ENCODE results near the gene SPATA21. TPM values are rescaled to one million over a fixed set of nuclear protein-coding genes. Genes with fewer than 3 reads are reported as not detected.
"Not testable (repeated sequence)": the region's sequence is repeated elsewhere in the genome, so short reads cannot be mapped to it uniquely, and the experiment has no call there.

The SPATA21 gene
- total RNA-seq, 4 donors from 2014 or later: not detected

DNA sequence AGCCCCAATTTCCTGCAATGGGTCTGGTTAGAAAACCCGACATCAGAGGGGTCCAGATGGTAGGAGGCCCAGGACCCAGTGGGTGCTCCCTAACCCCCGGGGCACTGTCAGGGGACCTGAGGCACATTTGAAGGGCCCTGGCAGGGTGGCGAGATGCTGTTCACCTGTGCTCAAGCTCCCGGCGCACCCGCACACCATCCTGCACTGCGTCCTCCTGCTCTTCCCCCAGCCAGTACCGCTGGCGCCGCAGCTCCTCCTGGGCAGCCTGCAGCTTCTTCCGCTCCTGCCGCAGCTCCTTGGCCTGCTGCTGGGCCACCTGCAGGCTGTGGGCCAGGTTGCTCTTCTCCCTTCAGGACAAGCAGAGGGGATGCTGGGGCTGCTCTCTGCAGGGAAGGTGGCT lies 40.9 kb upstream of the SPATA21 start:
- WGBS, 2 donors: 88 to 90% methylated on average over 2 to 11 of the region's 12 CpGs
- intact Hi-C loops (cut with DNase I): no loop called here
- no peak for DNase-seq

DNA sequence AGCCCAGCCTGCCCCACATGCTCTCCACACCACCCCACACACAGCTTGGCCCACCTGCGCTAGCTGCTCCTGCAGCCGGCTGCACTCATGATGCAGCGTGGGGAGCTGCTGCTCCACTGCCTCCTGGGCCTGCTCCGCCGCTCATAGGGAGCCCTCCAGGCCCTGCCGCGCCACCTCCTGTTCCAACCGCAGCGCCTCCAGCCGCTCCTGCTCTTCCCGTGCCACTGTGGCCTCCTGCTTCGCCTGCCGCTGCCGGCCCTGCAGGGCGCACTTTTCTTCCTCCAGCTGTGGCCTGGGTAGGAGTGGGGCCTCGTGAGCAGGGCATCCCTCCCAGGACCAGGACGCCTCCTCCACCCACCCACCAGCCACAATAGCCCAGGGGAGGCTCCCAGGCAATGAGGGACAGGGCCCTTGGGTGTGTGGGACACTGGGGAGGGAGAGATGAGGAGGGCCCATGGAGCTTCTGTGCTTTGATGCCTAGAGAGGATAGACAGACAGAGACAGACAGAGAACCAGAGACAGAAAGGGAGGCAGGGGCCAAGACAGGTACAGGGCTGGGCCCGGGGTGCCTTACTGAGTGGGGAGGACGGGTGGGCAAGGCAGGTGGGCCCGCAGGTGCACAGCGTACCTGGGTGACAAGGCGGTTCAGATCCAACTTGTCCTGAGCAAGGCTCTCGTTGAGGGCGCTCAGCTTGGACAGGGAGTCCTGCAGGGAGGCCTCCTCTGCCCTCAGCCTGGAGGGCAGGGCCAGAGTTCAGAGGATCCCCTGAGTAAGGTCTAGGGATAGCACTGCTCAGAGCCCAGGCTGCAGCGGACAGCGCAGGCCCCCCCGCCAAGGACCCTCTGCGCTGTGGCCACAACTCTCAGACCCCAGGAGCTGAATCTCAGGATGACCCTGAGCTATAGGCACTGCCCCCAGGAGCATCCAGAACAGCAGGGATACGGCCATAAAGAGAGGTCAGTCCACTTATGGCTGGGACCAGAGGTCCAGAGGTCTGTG lies 38.8 kb upstream of the SPATA21 start:
- 97 to 100% methylated on average over 6 to 10 of the region's 29 CpGs for WGBS, 2 donors
- H3K27ac ChIP-seq; H3K4me3 ChIP-seq; DNase-seq; intact Hi-C loops (cut with DNase I); H3K9me3 ChIP-seq; H3K4me1 ChIP-seq; H3K27me3 ChIP-seq: not testable (repeated sequence)
- peaks cover 11 to 92% (median 29%) of the 10 kb centered on the region in 3 donors for H3K36me3 ChIP-seq

More for the DNA sequence above, 40.9 kb upstream of the SPATA21 start:
- no peaks in the 10 kb centered on the region for H3K4me1 ChIP-seq
- no peak overlapping the region for H3K27ac ChIP-seq
- H3K27me3 ChIP-seq: no peaks in the 10 kb centered on the region
- no peaks in the 10 kb centered on the region for H3K9me3 ChIP-seq
- TF ChIP-seq, protein P1, sequence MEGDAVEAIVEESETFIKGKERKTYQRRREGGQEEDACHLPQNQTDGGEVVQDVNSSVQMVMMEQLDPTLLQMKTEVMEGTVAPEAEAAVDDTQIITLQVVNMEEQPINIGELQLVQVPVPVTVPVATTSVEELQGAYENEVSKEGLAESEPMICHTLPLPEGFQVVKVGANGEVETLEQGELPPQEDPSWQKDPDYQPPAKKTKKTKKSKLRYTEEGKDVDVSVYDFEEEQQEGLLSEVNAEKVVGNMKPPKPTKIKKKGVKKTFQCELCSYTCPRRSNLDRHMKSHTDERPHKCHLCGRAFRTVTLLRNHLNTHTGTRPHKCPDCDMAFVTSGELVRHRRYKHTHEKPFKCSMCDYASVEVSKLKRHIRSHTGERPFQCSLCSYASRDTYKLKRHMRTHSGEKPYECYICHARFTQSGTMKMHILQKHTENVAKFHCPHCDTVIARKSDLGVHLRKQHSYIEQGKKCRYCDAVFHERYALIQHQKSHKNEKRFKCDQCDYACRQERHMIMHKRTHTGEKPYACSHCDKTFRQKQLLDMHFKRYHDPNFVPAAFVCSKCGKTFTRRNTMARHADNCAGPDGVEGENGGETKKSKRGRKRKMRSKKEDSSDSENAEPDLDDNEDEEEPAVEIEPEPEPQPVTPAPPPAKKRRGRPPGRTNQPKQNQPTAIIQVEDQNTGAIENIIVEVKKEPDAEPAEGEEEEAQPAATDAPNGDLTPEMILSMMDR (IDR thresholded peaks at IDR 0.05): no peak
- no peak for TF ChIP-seq POLR2A (IDR thresholded peaks at IDR 0.05)
- peaks cover 11 to 99% (median 31%) of the 10 kb centered on the region in 3 donors for H3K36me3 ChIP-seq
- H3K4me3 ChIP-seq: no peak overlapping the region

DNA sequence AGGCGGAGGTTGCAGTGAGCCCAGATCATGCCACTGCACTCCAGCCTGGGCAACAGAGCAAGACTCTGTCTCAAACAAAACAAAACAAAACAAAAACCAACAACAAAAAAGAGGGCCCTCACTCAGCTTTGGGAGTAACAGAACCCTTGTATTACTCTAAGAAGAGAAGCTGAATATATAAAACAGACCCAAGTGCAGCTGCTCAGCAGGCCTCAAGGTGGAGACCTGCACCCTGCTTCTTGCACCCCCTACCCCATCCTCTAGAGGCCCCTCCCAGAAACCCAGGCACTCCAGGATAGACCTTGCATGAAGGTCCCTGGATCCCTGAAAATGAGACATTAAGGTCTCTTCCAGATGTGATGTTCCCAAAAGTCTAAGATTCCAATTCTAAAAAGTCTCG lies 37.7 kb upstream of the SPATA21 start:
- DNase-seq; intact Hi-C loops (cut with DNase I); H3K27ac ChIP-seq; H3K4me3 ChIP-seq; H3K4me1 ChIP-seq; H3K9me3 ChIP-seq; H3K27me3 ChIP-seq: not testable (repeated sequence)
- peaks cover 11 to 80% (median 29%) of the 10 kb centered on the region in 3 donors for H3K36me3 ChIP-seq
- WGBS, 2 donors: 93 to 100% methylated on average over 1 to 2 of the region's 2 CpGs

DNA sequence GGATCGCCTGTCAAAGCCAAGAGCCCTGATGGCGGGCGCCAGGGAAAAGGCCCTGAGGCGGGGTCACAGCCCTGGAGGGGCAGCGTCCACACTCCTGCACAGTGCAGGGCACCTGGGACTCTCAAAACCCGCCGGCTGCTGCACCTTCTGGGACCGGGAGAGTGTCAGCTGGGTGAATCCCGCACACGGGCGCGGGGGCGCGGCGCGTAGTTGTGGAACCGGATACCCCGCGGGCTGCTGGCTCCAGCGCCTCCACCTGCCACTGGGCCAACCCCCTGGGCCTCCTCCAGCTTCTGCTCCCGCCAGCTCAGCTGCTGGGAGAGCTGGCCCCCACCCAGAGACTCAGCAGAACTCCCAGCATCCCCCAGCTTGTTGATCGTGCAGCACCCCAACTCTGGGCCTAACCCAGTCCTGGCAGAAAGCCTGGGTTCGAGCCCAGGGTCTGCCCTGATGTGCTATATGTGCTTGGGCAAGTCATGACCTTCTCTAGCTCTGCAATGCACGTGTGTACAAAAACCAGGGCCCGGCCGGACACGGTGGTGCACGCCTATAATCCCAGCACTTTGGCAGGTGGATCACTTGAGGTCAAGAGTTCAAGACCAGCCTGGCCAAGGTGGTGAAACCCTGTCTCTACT lies 37.1 kb upstream of the SPATA21 start:
- Histone ChIP-seq H3K27me3 (no peaks in the 10 kb centered on the region), H3K27ac (no peak overlapping the region), H3K36me3 (peaks cover 11 to 74% (median 29%) of the 10 kb centered on the region in 3 donors), H3K9me3 (no peaks in the 10 kb centered on the region), H3K4me3 (no peak overlapping the region), H3K4me1 (no peaks in the 10 kb centered on the region)
- DNase-seq: no peak
- WGBS, 2 donors: 81 to 91% methylated on average over 4 to 19 of the region's 28 CpGs
- TF ChIP-seq, protein P1 (IDR thresholded peaks at IDR 0.05): no peak
- TF ChIP-seq POLR2A (IDR thresholded peaks at IDR 0.05): no peak
- intact Hi-C loops (cut with DNase I): no loop called here

DNA sequence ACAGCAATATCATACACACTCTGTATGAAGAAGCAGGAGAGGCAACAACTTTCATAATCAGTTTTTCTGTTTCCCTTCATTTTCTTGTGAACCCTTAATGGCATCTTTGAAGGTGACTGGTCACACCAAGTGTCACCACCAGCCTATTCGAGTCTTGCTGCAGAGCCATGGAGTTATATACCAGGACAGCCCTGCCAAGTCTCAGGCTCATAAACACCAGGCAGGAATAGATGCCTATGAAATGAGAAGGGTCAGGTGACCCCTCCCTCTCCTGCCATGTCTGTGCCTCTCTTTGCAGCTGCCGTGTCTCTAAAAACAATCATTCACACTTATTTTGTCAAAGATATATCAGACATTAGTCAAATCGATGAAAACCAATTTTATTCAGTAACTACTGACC lies 31.3 kb upstream of the SPATA21 start:
- H3K27ac ChIP-seq: no peak overlapping the region
- DNase-seq: no peak
- peaks cover 0 to 51% (median 3%) of the 10 kb centered on the region in 3 donors for H3K36me3 ChIP-seq
- TF ChIP-seq, protein P1 (IDR thresholded peaks at IDR 0.05): no peak
- no peak for TF ChIP-seq POLR2A (IDR thresholded peaks at IDR 0.05)
- 76 to 98% methylated on average over 3 of the region's 3 CpGs for WGBS, 2 donors
- H3K4me3 ChIP-seq: no peak overlapping the region
- H3K4me1 ChIP-seq: no peaks in the 10 kb centered on the region
- H3K9me3 ChIP-seq: no peaks in the 10 kb centered on the region
- H3K27me3 ChIP-seq: no peaks in the 10 kb centered on the region
- intact Hi-C loops (cut with DNase I): no loop called here

Measured in esophagus squamous epithelium (tissue), 5 donors.